GM21360 (cell line): ENCODE data around the gene MPHOSPH9.

Experiments used
- ATAC-seq: cut with Tn5 transposase; IDR thresholded peaks from one replicate; pipeline ENCODE4 v1.9.1; 2021; ENCODE audit warnings: mild to moderate bottlenecking, moderate library complexity; ENCODE audit not compliant: unreplicated experiment

The MPHOSPH9 gene

DNA sequence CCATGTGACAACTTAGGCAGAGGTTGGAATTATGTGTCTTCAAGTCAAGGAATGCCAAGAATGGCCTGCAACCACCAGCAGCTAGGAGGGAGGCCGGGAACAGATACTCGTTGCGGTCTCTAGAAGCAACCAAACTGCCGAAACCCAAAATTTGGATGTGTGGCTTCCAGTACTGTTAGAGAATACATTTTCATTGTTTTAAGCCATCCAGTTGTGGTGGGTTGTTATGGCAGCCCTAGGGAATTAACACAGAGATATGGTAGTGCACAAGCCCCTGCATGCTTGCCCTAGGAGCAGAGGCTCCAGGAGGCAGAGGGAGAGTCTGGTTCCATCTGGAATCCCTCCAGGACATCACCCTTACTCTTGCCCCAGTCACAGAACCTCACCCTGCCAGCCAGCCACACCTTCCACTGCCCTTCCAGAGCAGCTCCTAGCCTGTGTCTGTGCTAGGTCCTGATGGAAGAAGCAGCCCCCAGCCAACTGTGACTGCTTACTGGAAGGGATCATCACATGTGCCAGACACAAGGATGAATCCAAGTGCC, 101.6 kb downstream of the MPHOSPH9 start:
- no peak for ATAC-seq

DNA sequence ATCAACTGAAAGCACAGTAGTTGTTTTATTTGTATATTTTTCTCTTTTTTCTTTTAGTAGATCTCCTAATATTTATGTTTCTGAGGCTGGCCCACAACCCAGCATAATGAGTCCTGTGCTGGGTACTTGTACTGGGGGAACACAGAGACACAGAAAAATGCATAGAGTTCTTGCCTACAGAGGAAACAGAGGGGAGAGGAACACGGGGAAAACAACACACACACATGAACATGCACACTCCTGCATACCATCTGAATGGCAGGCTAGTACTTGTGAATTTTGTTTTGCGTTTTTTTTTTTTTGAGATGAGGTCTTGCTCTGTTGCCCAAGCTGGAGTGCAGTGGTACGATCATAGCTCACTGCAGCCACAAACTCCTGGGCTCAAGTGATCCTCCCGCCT, 103.3 kb downstream of the MPHOSPH9 start:
- no peak for ATAC-seq

DNA sequence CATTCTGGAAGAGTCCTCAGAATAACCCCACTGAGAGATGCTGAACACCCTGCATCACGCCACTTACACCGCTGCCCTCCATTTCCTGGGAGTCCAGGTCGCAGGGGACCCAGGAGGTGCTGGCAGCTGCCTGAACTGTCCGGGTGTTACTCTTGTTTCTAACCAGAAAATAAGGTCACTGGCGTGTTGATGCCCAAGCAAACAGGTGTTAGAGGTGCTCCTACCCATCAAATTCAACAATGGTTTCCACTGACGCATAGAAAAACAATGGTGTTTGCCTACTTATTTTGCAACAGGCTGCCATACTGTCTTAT, 105.8 kb downstream of the MPHOSPH9 start:
- no peak for ATAC-seq

DNA sequence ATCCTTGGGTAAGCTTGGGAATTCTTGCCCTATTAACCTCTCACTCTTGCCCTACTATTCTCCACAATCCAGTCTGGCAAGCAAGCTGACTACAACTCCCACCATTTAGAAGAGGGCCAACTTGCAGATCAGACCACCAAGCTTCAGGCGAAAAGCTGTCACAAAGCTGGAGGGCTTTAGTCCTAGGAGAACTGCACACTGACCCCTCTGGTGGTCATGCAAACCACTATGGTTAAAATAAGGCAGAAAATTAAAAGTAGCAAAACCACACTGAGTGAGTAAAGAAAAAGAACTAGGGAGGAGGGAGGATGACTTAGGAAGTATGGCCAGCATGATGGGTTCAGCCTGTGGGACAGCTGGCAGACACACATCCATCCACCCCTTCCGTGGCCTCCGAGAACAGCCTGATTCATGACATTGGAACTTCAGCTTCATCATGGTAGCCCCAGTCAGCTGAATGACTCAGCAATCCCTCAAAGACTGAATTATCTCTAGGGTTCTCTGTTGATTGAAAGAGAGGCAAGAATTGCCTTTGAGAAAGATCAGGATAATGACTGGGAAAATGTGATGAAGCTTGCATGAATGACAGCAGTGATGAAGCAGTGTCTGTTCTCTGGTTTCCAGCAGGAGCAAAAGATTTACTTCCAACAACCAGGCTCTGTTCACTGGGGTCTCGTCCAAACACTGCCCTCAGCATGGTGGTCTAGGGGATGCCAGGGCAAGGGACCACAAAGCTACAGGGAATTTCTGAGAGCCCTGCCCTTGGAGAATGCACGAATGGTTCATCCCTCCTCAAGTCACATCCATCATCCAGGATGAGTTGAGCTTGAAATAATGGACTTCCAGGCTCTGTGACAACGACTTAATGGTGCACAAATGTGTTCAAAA, 106.4 kb downstream of the MPHOSPH9 start:
- ATAC-seq, result no peak

DNA sequence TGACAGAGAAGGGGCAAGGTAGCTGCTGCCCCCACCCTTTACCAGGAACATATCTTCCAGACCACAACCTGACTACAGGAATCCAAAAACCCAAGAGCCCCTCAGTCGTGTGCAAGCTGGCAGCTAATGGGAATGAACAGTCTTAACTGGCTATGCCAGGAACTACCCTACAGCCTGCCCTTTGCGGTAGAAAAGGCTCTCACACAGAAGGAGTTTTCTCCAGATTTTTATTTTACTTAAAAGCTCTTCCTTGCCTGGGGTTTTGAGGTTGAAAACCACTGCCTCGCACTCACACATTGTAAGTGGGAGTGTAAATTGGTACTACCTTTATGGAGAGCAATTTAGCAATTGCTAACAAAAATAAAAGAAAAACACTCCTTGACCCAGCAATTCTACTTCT, 110.3 kb downstream of the MPHOSPH9 start:
- ATAC-seq, result no peak

DNA sequence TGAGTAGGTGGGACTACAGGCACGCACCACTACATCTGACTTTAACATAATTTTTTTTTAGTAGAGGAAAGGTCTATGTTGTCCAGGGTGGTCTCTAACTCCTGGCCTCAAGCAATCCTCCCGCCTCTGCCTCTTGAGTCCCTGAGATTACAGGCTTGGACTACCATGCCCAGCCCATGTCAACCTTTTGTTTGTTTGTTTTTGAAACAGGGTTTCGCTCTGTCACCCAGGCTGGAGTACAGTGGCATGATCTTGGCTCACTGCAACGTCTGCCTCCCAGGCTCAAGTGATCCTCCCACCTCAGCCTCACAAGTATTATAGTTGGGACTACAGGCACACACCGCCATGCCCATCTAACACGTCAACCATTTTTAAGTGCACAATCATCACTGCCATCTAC, 111.3 kb downstream of the MPHOSPH9 start:
- no peak for ATAC-seq

DNA sequence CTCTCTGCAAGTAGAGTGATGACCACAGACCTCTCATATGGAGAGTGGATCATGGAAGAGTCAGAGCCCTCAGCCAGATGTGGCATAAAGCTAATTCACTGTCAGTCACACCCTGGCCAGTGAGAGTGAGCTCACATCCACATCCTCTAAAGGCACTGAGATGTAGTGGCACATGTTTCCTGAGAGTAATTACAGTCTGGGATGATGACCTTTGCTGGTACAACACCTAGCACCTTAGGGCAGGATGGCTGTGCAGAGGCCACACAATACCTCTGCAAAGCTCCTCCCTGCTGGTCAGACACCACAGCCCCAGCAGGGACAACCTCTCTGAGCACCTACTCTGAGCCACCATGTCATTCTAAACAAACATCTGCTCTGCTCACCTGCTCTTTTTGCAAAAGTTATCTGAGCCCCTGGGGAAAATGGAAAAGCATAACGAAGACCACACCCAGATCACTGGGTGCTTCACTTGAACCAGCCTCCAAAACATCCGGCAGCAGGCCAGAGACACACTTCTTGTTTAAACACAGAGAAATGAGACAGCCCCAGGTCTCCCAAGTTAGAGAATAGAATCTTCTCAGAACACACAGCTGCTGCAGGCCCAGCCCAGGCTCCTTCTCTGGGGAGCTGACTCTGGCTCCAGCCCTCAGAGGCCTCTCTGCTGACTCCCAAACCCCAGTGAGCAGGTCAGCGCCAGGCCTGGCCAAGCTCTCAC, 112.3 kb downstream of the MPHOSPH9 start:
- ATAC-seq, result no peak

DNA sequence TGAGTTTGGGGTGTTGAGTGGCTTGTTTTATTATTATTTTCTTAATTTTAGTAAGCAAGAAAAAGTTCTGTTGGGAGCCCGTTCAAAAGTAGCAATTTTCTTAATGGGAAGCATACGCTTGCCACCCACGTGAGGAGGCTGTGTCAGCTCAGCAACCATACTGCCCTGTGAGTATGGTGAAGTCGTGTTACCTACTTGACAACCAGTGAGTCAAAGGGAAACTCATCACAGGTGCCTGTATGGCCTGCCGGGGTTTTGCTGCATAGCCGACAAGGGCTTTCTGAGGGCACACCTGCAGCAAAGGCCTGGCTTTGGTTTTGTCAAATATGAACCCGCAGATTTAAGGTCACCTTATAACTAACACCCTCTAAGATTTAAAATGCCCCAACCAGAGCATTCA, 113.1 kb downstream of the MPHOSPH9 start:
- ATAC-seq, result no peak

DNA sequence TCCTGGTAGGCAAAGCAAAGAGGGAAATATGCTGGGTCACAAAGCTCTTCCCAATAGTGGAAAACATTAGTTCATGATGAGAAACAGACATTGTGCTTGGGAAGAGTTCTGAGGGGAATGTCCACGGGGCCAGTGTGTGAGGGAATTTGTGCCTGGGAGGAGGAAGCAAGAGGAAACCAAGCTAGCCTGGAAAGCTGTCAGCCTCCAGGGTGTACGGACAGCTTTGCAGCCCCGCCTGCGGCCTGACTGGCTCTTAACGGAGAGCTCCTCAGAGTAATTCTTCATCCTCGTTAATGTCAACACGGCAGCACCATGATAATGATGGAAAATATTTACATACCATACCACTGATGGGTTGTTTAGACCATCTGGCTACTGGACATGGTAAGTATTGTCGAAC, 114.4 kb downstream of the MPHOSPH9 start:
- no peak for ATAC-seq

DNA sequence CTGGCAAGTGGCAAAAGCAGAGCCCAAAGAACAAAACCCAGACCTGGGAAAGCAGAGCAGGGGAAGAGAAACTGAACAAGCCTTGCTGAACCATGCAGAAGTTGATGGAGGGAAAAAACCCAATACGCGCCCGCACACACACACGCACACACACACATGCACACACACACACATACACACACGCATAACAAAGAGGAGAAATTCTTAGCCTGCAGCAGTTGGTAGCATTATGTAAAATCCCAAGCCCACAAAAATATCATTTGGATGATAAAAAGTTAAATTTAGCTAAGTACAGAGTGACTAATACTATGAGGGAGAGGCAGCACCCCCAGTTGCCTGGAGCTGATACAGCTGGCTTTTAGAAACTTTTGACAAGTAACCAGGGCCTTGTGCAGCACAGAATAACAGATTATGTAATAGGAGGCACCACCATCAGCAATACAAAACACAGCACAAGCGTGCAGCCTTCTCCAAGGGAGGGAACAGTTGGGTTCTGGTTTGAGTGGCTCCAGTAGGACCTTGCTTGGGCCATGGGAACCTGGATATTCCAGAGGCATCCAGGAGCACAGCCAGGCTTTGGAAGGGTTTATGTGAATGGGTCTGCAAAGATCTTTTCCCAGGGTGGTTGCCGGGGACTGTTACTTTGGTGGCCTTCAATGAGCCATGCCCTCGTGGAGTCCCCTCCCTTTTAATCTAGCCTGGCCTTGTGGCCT, 117.4 kb downstream of the MPHOSPH9 start:
- no peak for ATAC-seq

DNA sequence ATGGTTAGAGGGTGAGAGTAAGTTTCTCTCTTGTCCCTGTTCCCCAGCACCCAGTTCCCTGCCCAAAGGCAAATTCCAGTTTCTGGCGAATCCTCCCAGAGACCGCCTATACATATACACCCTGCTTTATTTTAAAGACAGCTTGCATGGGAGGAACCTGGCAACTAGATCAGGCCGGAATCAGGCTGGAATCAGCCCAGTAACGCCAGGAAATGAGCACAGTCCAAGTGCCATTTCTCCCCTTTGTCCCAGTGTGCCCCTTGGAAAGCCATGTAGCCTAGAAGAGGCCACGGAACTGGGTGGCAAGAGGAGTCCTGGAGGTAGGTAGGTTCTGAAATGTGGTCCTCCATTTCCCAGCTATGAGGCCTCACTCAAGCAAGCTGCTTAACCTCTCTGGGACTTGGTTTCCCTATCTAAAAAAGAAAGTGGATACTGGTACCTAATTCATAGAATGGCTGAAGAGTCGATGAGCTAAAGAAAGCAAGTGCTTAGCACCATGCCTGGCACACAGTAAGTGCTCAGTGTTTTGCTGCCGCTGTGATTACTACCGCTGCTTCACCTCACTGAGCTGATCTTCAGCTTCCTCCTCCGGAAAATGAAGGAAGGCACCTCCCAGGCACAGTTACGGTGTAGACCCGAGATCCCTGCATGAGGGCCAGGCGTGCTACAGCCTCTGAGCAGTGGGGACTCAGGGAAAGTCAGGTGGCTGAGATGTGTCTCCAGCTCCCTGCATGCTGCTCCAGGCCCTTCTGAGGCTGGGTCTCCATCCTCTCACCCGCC, 118.4 kb downstream of the MPHOSPH9 start:
- ATAC-seq, result no peak

DNA sequence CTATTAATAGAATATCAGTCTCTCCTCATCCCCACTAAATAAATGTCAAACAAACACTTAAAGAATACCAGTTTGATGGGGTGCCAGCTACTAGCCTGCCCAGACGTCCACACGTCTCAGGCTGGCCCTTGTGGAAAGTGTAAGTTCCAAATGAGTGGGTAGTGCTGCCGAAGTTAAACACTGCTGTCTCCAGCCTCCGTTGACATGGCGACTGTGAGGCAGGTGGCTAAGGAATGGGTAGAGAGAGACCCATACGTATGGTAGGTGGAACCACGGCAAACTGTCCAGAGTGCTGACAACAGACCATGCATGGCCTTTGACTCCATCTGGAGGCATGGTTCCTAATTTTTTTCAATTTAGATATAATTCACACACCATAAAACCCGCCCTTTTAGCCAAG, 119.9 kb downstream of the MPHOSPH9 start:
- no peak for ATAC-seq

DNA sequence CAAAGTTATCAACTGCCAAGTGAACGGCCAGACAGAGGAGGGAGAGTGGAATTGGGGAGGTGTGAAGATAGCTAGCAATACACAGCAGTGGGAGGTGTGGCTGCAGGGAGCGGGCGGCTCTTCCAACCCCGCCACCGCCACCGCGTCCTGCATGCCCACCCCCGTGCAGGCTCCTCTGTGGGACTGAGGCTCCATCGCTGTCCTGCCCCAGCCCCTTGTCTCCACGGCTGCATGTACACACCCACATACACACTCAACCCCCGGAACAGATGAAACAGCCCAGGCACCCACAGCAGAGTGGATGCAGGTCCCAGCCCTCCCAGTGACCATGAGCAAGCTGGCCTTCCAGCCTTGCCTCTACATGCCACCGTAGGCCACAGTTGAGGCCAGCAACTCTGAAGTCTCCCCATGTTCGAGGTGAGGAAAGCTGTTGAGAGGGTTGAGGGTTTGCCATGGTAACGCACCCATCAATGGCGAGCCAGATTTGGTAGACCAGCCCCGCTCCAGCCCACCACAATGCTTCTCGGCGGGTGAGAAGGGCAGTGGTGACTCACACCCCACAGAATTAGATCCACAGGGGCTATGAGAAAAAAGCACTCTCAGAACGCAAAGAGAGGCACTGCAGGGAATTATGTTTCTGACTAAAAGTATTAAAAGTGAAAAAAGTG, 121.3 kb downstream of the MPHOSPH9 start:
- no peak for ATAC-seq

DNA sequence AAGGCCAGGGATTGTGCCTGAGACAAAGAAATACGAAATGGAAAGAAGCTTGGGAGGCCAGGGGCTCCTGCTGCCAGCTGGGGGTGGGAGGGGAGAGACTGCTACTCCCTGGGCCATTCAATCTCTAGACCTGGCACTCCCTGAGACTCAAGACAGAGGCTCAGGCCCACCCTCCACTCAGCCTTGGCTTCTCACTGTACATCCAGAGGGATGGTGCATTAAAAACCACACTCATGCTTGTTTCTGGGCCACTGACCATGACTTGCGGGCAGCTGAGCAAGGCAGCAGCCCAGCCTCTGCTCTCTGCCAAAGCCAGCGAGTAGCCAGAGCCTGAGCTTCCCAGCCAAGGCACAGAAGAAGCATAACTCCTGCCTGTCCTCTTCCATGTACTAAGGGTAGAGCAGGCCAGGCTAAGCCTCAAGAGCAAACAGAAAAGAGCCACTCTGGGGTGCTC, 123.6 kb downstream of the MPHOSPH9 start:
- no peak for ATAC-seq

DNA sequence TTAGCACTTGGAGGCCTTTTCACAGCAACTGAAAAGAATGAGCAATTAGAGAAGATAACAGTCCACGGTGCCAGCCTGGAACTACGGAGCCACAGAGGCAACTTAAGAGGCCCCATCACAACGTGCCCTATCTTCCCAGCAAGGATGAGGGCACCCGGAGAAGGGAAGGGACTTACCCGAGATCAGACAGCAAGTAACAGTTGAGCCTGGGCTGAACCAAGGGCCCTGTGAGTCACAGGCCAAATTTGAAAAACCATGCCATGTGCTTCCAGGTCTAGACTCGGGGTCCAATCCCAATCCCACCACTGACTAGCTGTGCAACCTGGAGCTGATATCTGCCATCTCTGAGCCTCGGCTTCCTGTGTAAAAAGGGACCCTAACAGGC, 124.3 kb downstream of the MPHOSPH9 start:
- no peak for ATAC-seq

DNA sequence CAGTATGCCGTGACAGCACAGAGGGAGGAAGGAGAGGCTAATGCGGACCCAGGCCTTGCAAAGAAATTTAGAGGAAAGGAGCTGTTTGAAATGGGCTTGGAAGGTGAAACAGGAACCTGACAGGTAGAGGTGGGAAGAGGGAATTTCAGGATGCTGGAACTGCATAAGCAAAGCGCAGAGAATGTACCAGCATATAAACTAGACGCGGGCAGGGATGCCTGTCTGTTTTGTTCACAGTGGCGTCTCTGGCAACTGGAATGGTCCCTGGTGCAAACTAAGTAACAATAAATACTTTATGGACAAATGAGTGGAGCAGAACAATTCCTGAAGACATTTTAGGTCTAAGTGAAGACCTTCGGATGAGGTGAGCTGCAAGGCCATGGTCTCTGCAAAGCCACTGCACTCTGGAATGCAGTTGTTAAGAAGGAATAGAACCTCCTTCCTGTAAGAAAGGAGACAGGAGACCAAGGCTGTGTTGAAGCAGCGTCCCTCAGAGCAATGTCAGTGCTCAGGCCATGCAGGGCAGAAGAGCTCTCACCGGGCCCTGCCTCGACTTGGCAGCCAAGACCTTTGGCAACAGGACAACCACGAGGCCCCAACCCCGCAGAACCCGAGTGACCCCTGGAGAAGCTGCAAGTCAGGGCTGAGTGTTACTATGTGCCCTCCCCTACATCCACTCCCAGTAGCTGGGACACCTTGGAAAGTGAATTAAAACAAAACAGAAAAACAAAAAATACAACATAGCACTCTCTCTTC, 124.8 kb downstream of the MPHOSPH9 start:
- ATAC-seq, result no peak

DNA sequence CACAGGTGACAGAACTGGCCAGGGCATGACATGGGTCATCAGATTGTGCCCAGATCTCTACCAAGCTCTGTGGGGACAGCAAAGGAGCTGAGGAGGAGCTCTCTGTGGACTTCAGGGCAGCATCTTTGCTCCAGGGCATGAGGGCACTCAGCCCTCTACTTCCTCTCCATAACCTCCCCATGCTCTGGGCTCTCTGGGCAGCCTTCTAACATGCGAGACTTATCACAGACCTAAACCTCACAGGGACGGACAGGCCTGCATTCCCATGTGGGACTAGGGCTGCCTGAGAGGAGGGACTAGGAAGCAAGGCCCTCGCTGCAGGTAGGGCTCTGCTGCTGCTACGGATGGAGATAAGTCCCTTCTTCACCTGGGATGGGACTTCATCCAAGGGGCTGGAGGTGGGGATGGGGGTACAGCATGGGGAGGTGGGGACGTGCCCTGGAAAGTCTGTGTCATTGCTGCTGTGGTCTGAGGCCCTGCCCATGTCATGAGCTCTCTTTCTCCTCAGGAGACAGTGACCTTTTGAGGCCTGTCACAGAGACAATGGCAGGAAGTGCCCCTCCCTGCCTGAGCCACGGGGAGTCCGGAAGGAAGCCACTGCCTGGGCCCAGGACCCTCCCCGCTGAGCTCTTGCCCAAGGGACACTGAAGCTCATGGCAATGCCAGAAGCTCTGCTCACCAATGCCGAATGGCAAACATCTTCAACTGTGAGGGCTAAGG, 126.1 kb downstream of the MPHOSPH9 start:
- ATAC-seq, result no peak

DNA sequence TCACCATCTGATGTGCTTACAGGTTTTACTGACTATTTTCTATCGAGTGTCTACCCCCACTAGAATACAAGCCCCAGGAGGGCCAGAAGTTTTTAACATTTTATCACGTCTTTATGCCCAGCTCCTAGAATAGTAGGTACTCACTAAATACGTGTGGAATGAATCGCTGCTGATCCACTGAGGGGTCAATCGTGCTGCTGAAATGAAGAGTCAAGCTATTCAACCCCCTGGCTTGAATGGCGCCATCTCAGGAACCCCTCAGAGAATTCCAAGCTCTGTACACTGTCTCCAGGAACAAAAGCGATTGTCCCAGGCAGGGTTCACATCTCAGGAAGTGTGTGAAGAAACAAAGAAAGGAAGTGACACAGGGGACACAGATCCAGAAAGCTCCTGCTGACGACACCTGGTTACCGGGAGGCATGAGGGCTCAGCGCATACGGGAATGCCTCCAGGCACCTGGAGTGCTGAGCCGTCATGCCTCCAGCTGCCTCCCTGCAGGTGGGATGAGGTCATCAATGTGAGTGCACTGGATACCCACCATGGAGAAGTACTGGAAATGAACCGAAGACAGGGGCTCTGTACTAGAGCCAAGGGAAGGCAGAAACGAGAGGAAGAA, 127.6 kb downstream of the MPHOSPH9 start:
- ATAC-seq, result no peak
